Muscle layer of duodenum (tissue), 2 donors: Measurements from ENCODE around the gene DYNLL2.
"Not testable (repeated sequence)": the region's sequence is repeated elsewhere in the genome, so short reads cannot be mapped to it uniquely, and the experiment has no call there.

ENCODE experiments used
- H3K27ac ChIP-seq: one replicate; pipeline ENCODE4 v1.7.0; 2013; ENCODE audit warnings: mild to moderate bottlenecking, low read length
- H3K27me3 ChIP-seq: one replicate; pipeline ENCODE4 v1.7.0; 2013; ENCODE audit warnings: low read depth, mild to moderate bottlenecking, control low read depth, low read length
- H3K36me3 ChIP-seq, 2 donors: one replicate each; pipeline ENCODE4 v1.7.0; 2013; ENCODE audit warnings: low read length in 2 of 2, control low read depth in 1 of 2, mild to moderate bottlenecking in 1 of 2; ENCODE audit not compliant: insufficient read depth in 2 of 2, control insufficient read depth in 1 of 2
- H3K4me1 ChIP-seq, 2 donors: one replicate each; pipeline ENCODE4 v1.7.0; 2013; ENCODE audit warnings: low read length in 2 of 2, mild to moderate bottlenecking in 2 of 2, control low read depth in 1 of 2, moderate library complexity in 1 of 2; ENCODE audit not compliant: insufficient read depth in 2 of 2, control insufficient read depth in 1 of 2
- H3K4me3 ChIP-seq, 2 donors: one replicate each; pipeline ENCODE4 v1.7.0; 2013; ENCODE audit warnings: low read length in 2 of 2, low read depth in 1 of 2, mild to moderate bottlenecking in 1 of 2
- H3K9me3 ChIP-seq, 2 donors: one replicate each; pipeline ENCODE4 v1.7.0; 2013; ENCODE audit warnings: low read length in 2 of 2, control low read depth in 1 of 2, mild to moderate bottlenecking in 1 of 2; ENCODE audit not compliant: control insufficient read depth in 1 of 2
- donor health status: healthy.

The DYNLL2 gene

GRCh38 chr17:58143335-58143734 is 60.1 kb downstream of the DYNLL2 start:
- H3K9me3 ChIP-seq: peaks cover 6 to 23% of the 10 kb centered on the region in 2 donors
- H3K4me1 ChIP-seq, H3K27me3 ChIP-seq, H3K36me3 ChIP-seq, H3K4me3 ChIP-seq, H3K27ac ChIP-seq: not testable (repeated sequence)

GRCh38 chr17:58144801-58145200 is 61.6 kb downstream of the DYNLL2 start:
- no peak overlapping the region for H3K27ac ChIP-seq
- no peaks in the 10 kb centered on the region for H3K4me1 ChIP-seq
- H3K27me3 ChIP-seq: no peaks in the 10 kb centered on the region
- peaks cover 6 to 23% of the 10 kb centered on the region in 2 donors for H3K9me3 ChIP-seq
- H3K36me3 ChIP-seq: no peaks in the 10 kb centered on the region
- H3K4me3 ChIP-seq: no peak overlapping the region
